Choroid plexus epithelial cell (primary cell): ENCODE data around the gene DIDO1.

Source experiments
- DNase-seq: peaks from one replicate; pipeline ENCODE4 v3.0.0-alpha.2; 2010; ENCODE audit warnings: low read depth
- H3K4me3 ChIP-seq: 2 replicates; pipeline ENCODE4 v1.5.1; 2011; ENCODE audit warnings: low read depth, mild to moderate bottlenecking, control low read depth, low read length, moderate library complexity
- CTCF ChIP-seq: conservative IDR thresholded peaks from 2 replicates; pipeline ENCODE4 v1.5.1; 2011; ENCODE audit warnings: low read depth, mild to moderate bottlenecking, control low read depth, inconsistent platforms, low read length, moderate library complexity

Gene DIDO1

GRCh38 chr20:62913043-62913630 is 13.2 kb downstream of the DIDO1 start:
- DNase-seq = no peak
- no peak for TF ChIP-seq CTCF
- H3K4me3 ChIP-seq = no peak overlapping the region

- no peak for DNase-seq
- H3K4me3 ChIP-seq = no peak overlapping the region
- TF ChIP-seq CTCF = no peak
Measured at GRCh38 chr20:62911701-62912280, 14.5 kb downstream of the DIDO1 start.

- no peak for TF ChIP-seq CTCF
- DNase-seq = no peak
- H3K4me3 ChIP-seq = no peak overlapping the region
Measured at GRCh38 chr20:62910777-62911497, 15.4 kb downstream of the DIDO1 start.

GRCh38 chr20:62910217-62910766 is 16.0 kb downstream of the DIDO1 start:
- no peak for DNase-seq
- no peak for TF ChIP-seq CTCF
- H3K4me3 ChIP-seq = no peak overlapping the region

GRCh38 chr20:62908971-62909791 is 17.1 kb downstream of the DIDO1 start:
- H3K4me3 ChIP-seq = no peak overlapping the region
- no peak for DNase-seq
- TF ChIP-seq CTCF = no peak

GRCh38 chr20:62907384-62908317 is 18.7 kb downstream of the DIDO1 start:
- peak; percentile 68 for TF ChIP-seq CTCF
- no peak for DNase-seq
- no peak overlapping the region for H3K4me3 ChIP-seq
